Body of pancreas (tissue), 4 donors: ENCODE data around the gene GORASP2. TPM values are rescaled to one million over a fixed set of nuclear protein-coding genes. Genes with fewer than 3 reads are reported as not detected.

ENCODE experiments used
- ATAC-seq: fragments of 150-250 bp; one replicate; pipeline ENCODE4 v1.9.1; 2016
- DNase-seq, 4 donors: peaks; one replicate each; pipeline ENCODE4 v3.0.0-alpha.2; 2019
- H3K27ac ChIP-seq, 4 donors: fragments of 200-600 bp; sonication (generic); 1 replicate in 3 of 4; 2 replicates in 1 of 4; pipeline versions ENCODE4 v1.5.1 to v1.6.1; 2016 to 2019; ENCODE audit warnings: mild to moderate bottlenecking in 1 of 4, mixed read lengths in 1 of 4, moderate library complexity in 1 of 4
- H3K27me3 ChIP-seq, 2 donors: fragments of 200-600 bp; sonication (generic); one replicate each; pipeline ENCODE4 v1.6.0; 2016; ENCODE audit warnings: mild to moderate bottlenecking in 1 of 2
- H3K36me3 ChIP-seq, 2 donors: fragments of 200-600 bp; sonication (generic); replicated peaks in 1 of 2; 2 replicates each; pipeline ENCODE4 v1.5.1; 2016; ENCODE audit warnings: low read depth in 2 of 2; ENCODE audit not compliant: insufficient read depth in 1 of 2
- H3K4me1 ChIP-seq: fragments of 200-600 bp; sonication (generic); one replicate; pipeline ENCODE4 v1.6.0; 2016
- H3K4me3 ChIP-seq, 2 donors: fragments of 200-600 bp; sonication (generic); 1 replicate in 1 of 2; 2 replicates in 1 of 2; pipeline ENCODE4 v1.5.1; 2016 to 2019
- H3K9me3 ChIP-seq, 3 donors: fragments of 200-600 bp; sonication (generic); 1 replicate in 2 of 3; 2 replicates in 1 of 3; pipeline ENCODE4 v1.5.1; 2016
- CTCF ChIP-seq, 7 experiments: fragments of 450-650 bp in 4 of 7; fragments of 200-600 bp in 3 of 7; sonication (generic) in 3 of 7; IDR thresholded peaks; one replicate each; pipeline ENCODE4 v1.5.1; 2016 to 2019; ENCODE audit warnings: antibody characterized with exemption in 7 of 7
- POLR2A ChIP-seq, 3 donors: fragments of 450-650 bp; IDR thresholded peaks; one replicate each; pipeline ENCODE4 v1.6.1; 2016; ENCODE audit warnings: antibody characterized with exemption in 3 of 3, mild to moderate bottlenecking in 2 of 3
- WGBS, 2 donors: methylation state at CpG; one replicate each; pipeline ENCODE4 v1.1.5; 2017; 5-methylcytosine and 5-hydroxymethylcytosine counted together
- intact Hi-C: fragments of 100-400 bp; cut with DNase I; formaldehyde crosslinking; loops from one replicate; pipeline ENCODE4 v1.15.1; 2023
- total RNA-seq, 2 donors: library from RNA; depleted of rRNA; stranded (reverse); fragments of >200 nt; gene quantifications; one replicate each; pipeline ENCODE4 v1.1.0, GENCODE V29; 2016

GORASP2 gene
- total RNA-seq, 2 donors from 2014 or later: 44.4 to 65.6 TPM

- WGBS, 2 donors: 52 to 56% methylated on average over 10 of the region's 10 CpGs
- ATAC-seq: no peak
These were observed 40.9 kb downstream of the GORASP2 start for GRCh38 chr2:170969872-170970496.

GRCh38 chr2:170971071-170971470 lies 42.0 kb downstream of the GORASP2 start:
- ATAC-seq (no peak), DNase-seq (no peak)
- Histone ChIP-seq H3K27me3 (no peaks in the 10 kb centered on the region), H3K27ac (no peak overlapping the region), H3K4me1 (peaks cover 18% of the 10 kb centered on the region), H3K36me3 (peaks cover 0 to 13% of the 10 kb centered on the region in 2 donors), H3K9me3 (no peaks in the 10 kb centered on the region), H3K4me3 (no peak overlapping the region)
- intact Hi-C loops: loop anchor here (10.0 kb wide), 1 partner anchor 444 kb away; no protein-coding TSS in a partner anchor
- TF ChIP-seq POLR2A (IDR thresholded peaks at IDR 0.05) (no peak), CTCF (IDR thresholded peaks at IDR 0.05) (no peak)
- WGBS, 2 donors: 88 to 91% methylated on average over 3 of the region's 3 CpGs

More at GRCh38 chr2:170969872-170970496, 40.9 kb downstream of the GORASP2 start:
- TF ChIP-seq POLR2A (IDR thresholded peaks at IDR 0.05) (no peak), CTCF (IDR thresholded peaks at IDR 0.05) (no peak)
- Histone ChIP-seq H3K4me1 (peaks cover 18% of the 10 kb centered on the region), H3K36me3 (peaks cover 0 to 23% of the 10 kb centered on the region in 2 donors), H3K27me3 (no peaks in the 10 kb centered on the region), H3K27ac (no peak overlapping the region), H3K9me3 (no peaks in the 10 kb centered on the region), H3K4me3 (no peak overlapping the region)
- intact Hi-C loops: loop anchor here (10.0 kb wide), 1 partner anchor 445 kb away; no protein-coding TSS in a partner anchor
- no peak for DNase-seq

GRCh38 chr2:170972296-170973224 lies 43.5 kb downstream of the GORASP2 start:
- Histone ChIP-seq H3K4me3 (no peak overlapping the region), H3K36me3 (no peaks in the 10 kb centered on the region), H3K9me3 (no peaks in the 10 kb centered on the region), H3K4me1 (peaks cover 18% of the 10 kb centered on the region), H3K27me3 (no peaks in the 10 kb centered on the region), H3K27ac (peak overlapping the region in 3 of 4 donors; percentile 0 to 66 (median 40))
- intact Hi-C loops: loop anchor here (10.0 kb wide), 1 partner anchor 442 kb away; no protein-coding TSS in a partner anchor
- peak in 1 of 4 donors; percentile 19 for DNase-seq
- no peak for TF ChIP-seq POLR2A (IDR thresholded peaks at IDR 0.05)
- no peak for TF ChIP-seq CTCF (IDR thresholded peaks at IDR 0.05)
- WGBS, 2 donors: 53 to 57% methylated on average over 20 of the region's 20 CpGs
- no peak for ATAC-seq

GRCh38 chr2:170973225-170973491 lies 44.1 kb downstream of the GORASP2 start:
- no peak for TF ChIP-seq CTCF (IDR thresholded peaks at IDR 0.05)
- no peak for TF ChIP-seq POLR2A (IDR thresholded peaks at IDR 0.05)
- H3K4me1 ChIP-seq: peaks cover 18% of the 10 kb centered on the region
- no peaks in the 10 kb centered on the region for H3K36me3 ChIP-seq
- DNase-seq (no peak), ATAC-seq (no peak)
- H3K4me3 ChIP-seq: no peak overlapping the region
- peak overlapping the region in 3 of 4 donors; percentile 0 to 66 (median 40) for H3K27ac ChIP-seq
- no peaks in the 10 kb centered on the region for H3K9me3 ChIP-seq
- intact Hi-C loops: loop anchor here (10.0 kb wide), 1 partner anchor 442 kb away; no protein-coding TSS in a partner anchor
- 1 to 3% methylated on average over 12 of the region's 12 CpGs for WGBS, 2 donors
- no peaks in the 10 kb centered on the region for H3K27me3 ChIP-seq
